Panc1 (cell line): ENCODE measurements around the gene AAK1. TPM values are rescaled to one million over a fixed set of nuclear protein-coding genes. Genes with fewer than 3 reads are reported as not detected.

Experiments used
- ATAC-seq: fragments of 200-7000 bp; cut with Tn5 transposase; 2 replicates; pipeline ENCODE4 v1.9.1; 2020; ENCODE audit warnings: mild to moderate bottlenecking, moderate library complexity
- BruUV-seq: library from RNA; stranded (reverse); fragments of 400-500 nt; replicated peaks from 2 replicates; lab custom pipeline; 2021; lab: Mats Ljungman, UMichigan
- CTCF ChIA-PET: fragments of 300-600 bp; sonication (Branson Sonifier 250); formaldehyde crosslinking; loops from one replicate; lab custom pipeline; 2022; ENCODE audit warnings: antibody characterized with exemption; lab: Charles Lee
- POLR2A ChIA-PET: fragments of 300-600 bp; sonication (Branson Sonifier 250); formaldehyde crosslinking; loops from one replicate; lab custom pipeline; 2022; ENCODE audit warnings: antibody characterized with exemption; lab: Charles Lee
- DNase-seq: peaks from one replicate; pipeline ENCODE4 v3.0.0-alpha.2; 2010; ENCODE audit warnings: low read depth, low spot score
- H3K27ac ChIP-seq: 2 replicates; pipeline ENCODE4 v1.5.1; 2011; ENCODE audit warnings: mild to moderate bottlenecking, low read length, inconsistent platforms
- H3K27me3 ChIP-seq: fragments of 200-500 bp; sonication (Bioruptor generic); 2 replicates; pipeline ENCODE4 v1.6.0; 2014; ENCODE audit warnings: low read length, inconsistent platforms; ENCODE audit not compliant: control insufficient read depth, insufficient read depth
- H3K36me3 ChIP-seq: fragments of 200-500 bp; sonication (Bioruptor generic); 2 replicates; pipeline ENCODE4 v1.5.1; 2014; ENCODE audit warnings: inconsistent platforms, mild to moderate bottlenecking, low read length, moderate library complexity; ENCODE audit not compliant: control insufficient read depth, insufficient read depth
- H3K4me1 ChIP-seq: 2 replicates; pipeline ENCODE4 v1.5.1; 2011; ENCODE audit warnings: inconsistent platforms, mild to moderate bottlenecking, low read length, moderate library complexity; ENCODE audit not compliant: control insufficient read depth, insufficient read depth
- H3K4me3 ChIP-seq, 2 experiments: 2 replicates each; pipeline ENCODE4 v1.5.1; 2011 to 2012; ENCODE audit warnings: low read depth in 2 of 2, low read length in 2 of 2, mild to moderate bottlenecking in 2 of 2, inconsistent platforms in 1 of 2, moderate library complexity in 1 of 2
- H3K9me3 ChIP-seq: fragments of 200-500 bp; sonication (Bioruptor generic); 2 replicates; pipeline ENCODE4 v1.5.1; 2014; ENCODE audit warnings: low read depth, mild to moderate bottlenecking, inconsistent platforms, low read length, moderate library complexity; ENCODE audit not compliant: control insufficient read depth, insufficient read depth
- POLR2AphosphoS5 ChIP-seq: IDR thresholded peaks from 2 replicates; pipeline ENCODE4 v1.6.1; 2012; ENCODE audit warnings: mild to moderate bottlenecking, low read depth, low read length, moderate library complexity
- SIN3A ChIP-seq: IDR thresholded peaks from 2 replicates; pipeline ENCODE4 v1.6.1; 2012; ENCODE audit warnings: low read depth, mild to moderate bottlenecking, low read length, moderate library complexity, borderline replicate concordance; ENCODE audit not compliant: insufficient read depth
- TCF7L2 ChIP-seq: IDR thresholded peaks from 2 replicates; pipeline ENCODE4 v1.6.1; 2011; ENCODE audit warnings: mild to moderate bottlenecking, low read depth, low read length, inconsistent platforms
- in situ Hi-C: cut with HindIII; loops from 2 replicates; pipeline ENCODE4 v1.10.0; 2016; ENCODE audit warnings: low sequenced_read_pairs, low pct_unique_long_range_greater_than_20kb
- intact Hi-C: fragments of 100-400 bp; cut with micrococcal nuclease; formaldehyde crosslinking; loops from one replicate; pipeline ENCODE4 v1.10.0; 2022; ENCODE audit not compliant: unreplicated experiment
- total RNA-seq: library from RNA; stranded (reverse); gene quantifications from one replicate; pipeline ENCODE4 v1.2.1, GENCODE V29; 2021; ENCODE audit not compliant: unreplicated experiment
- TF ChIP-seq, protein P1 (sequence below), 2 experiments: IDR thresholded peaks; 2 replicates each; pipeline ENCODE4 v1.6.1; 2011 to 2012; ENCODE audit warnings: low read depth in 2 of 2, control low read depth in 1 of 2, low read length in 1 of 2, mild to moderate bottlenecking in 1 of 2, moderate library complexity in 1 of 2; ENCODE audit not compliant: insufficient read depth in 1 of 2
- TF ChIP-seq, protein P2 (sequence below): fragments of 450-650 bp; IDR thresholded peaks from 2 replicates; pipeline ENCODE4 v1.5.1; 2017; ENCODE audit warnings: mild to moderate bottlenecking

AAK1 gene
- total RNA-seq, 1 experiment from 2014 or later = 123 TPM

- ChIA-PET CTCF (no interaction called here), POLR2A (no interaction called here)
- intact Hi-C loops = no loop called here
- no TSS peak for BruUV-seq
- no peak for ATAC-seq
- no peak for DNase-seq
- in situ Hi-C loops = no loop called here
- Histone ChIP-seq H3K27ac (no peak overlapping the region), H3K9me3 (no peaks in the 10 kb centered on the region), H3K27me3 (no peaks in the 10 kb centered on the region), H3K4me1 (peaks cover 40% of the 10 kb centered on the region), H3K4me3 (no peak overlapping the region), H3K36me3 (no peaks in the 10 kb centered on the region)
- TF ChIP-seq SIN3A (no peak), POLR2AphosphoS5 (no peak), TCF7L2 (no peak)
- TF ChIP-seq, protein P1, sequence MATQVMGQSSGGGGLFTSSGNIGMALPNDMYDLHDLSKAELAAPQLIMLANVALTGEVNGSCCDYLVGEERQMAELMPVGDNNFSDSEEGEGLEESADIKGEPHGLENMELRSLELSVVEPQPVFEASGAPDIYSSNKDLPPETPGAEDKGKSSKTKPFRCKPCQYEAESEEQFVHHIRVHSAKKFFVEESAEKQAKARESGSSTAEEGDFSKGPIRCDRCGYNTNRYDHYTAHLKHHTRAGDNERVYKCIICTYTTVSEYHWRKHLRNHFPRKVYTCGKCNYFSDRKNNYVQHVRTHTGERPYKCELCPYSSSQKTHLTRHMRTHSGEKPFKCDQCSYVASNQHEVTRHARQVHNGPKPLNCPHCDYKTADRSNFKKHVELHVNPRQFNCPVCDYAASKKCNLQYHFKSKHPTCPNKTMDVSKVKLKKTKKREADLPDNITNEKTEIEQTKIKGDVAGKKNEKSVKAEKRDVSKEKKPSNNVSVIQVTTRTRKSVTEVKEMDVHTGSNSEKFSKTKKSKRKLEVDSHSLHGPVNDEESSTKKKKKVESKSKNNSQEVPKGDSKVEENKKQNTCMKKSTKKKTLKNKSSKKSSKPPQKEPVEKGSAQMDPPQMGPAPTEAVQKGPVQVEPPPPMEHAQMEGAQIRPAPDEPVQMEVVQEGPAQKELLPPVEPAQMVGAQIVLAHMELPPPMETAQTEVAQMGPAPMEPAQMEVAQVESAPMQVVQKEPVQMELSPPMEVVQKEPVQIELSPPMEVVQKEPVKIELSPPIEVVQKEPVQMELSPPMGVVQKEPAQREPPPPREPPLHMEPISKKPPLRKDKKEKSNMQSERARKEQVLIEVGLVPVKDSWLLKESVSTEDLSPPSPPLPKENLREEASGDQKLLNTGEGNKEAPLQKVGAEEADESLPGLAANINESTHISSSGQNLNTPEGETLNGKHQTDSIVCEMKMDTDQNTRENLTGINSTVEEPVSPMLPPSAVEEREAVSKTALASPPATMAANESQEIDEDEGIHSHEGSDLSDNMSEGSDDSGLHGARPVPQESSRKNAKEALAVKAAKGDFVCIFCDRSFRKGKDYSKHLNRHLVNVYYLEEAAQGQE (IDR thresholded peaks at IDR 0.05; ENCODE audit: insufficient read depth in 1 of 2, low read depth in 2 of 2, low read length in 1 of 2) = no peak
- TF ChIP-seq, protein P2, sequence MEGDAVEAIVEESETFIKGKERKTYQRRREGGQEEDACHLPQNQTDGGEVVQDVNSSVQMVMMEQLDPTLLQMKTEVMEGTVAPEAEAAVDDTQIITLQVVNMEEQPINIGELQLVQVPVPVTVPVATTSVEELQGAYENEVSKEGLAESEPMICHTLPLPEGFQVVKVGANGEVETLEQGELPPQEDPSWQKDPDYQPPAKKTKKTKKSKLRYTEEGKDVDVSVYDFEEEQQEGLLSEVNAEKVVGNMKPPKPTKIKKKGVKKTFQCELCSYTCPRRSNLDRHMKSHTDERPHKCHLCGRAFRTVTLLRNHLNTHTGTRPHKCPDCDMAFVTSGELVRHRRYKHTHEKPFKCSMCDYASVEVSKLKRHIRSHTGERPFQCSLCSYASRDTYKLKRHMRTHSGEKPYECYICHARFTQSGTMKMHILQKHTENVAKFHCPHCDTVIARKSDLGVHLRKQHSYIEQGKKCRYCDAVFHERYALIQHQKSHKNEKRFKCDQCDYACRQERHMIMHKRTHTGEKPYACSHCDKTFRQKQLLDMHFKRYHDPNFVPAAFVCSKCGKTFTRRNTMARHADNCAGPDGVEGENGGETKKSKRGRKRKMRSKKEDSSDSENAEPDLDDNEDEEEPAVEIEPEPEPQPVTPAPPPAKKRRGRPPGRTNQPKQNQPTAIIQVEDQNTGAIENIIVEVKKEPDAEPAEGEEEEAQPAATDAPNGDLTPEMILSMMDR = no peak
Measured at GRCh38 chr2:69570474-69570873, 73.1 kb downstream of the AAK1 start.

GRCh38 chr2:69567909-69568300, 75.6 kb downstream of the AAK1 start:
- DNase-seq = no peak
- POLR2A ChIA-PET = no interaction called here
- Histone ChIP-seq H3K27me3 (no peaks in the 10 kb centered on the region), H3K27ac (0 out of 2 replicates have a peak overlapping the region, but pooled peaks have one; percentile 15), H3K4me1 (peaks cover 44% of the 10 kb centered on the region), H3K4me3 (no peak overlapping the region), H3K36me3 (no peaks in the 10 kb centered on the region), H3K9me3 (no peaks in the 10 kb centered on the region)
- in situ Hi-C loops (no loop called here), intact Hi-C loops (loop anchor here (10.0 kb wide), 2 partner anchors 67 to 247 kb away; no protein-coding TSS in a partner anchor)
- TF ChIP-seq, protein P1 (IDR thresholded peaks at IDR 0.05; ENCODE audit: insufficient read depth in 1 of 2, low read depth in 2 of 2, low read length in 1 of 2) = no peak
- TF ChIP-seq SIN3A = no peak
- no peak for TF ChIP-seq POLR2AphosphoS5
- no peak for TF ChIP-seq TCF7L2
- TF ChIP-seq, protein P2 = no peak
- BruUV-seq = no TSS peak
- CTCF ChIA-PET = no interaction called here
- ATAC-seq = peak; percentile 24
